ENCODE results near the gene INTS6. TPM values are rescaled to one million over a fixed set of nuclear protein-coding genes. Genes with fewer than 3 reads are reported as not detected.

INTS6 gene
- total RNA-seq, 4 donors from 2014 or later, result 34.3 to 56.9 (median 53.0) TPM

DNA sequence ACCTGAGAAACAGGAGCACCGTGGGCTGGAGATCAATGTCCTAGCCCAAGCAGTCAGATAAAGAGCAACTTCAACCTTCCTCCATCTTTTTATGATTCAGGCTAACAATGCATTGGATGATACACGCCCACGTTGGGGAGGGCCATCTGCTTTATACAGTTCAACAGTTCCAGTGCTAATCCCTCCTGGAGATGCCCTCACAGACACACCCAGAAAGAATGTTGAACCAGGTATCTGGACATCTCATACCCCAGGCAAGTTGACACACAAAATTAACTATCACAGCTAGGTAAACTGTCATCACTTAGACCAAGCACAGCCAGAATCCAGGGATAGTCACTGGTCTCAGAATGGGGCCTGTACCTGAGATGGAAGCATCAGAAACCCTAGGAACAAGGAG is 134.0 kb downstream of the INTS6 start:
- DNase-seq, result no peak
- TF ChIP-seq POLR2A (IDR thresholded peaks at IDR 0.05), result no peak
- no peak overlapping the region for H3K4me3 ChIP-seq
- no peaks in the 10 kb centered on the region for H3K36me3 ChIP-seq
- no peaks in the 10 kb centered on the region for H3K9me3 ChIP-seq
- H3K4me1 ChIP-seq, result no peaks in the 10 kb centered on the region
- no peaks in the 10 kb centered on the region for H3K27me3 ChIP-seq
- no peak overlapping the region for H3K27ac ChIP-seq
- intact Hi-C loops (cut with DNase I; ENCODE audit: low total_unique reads), result no loop called here

DNA sequence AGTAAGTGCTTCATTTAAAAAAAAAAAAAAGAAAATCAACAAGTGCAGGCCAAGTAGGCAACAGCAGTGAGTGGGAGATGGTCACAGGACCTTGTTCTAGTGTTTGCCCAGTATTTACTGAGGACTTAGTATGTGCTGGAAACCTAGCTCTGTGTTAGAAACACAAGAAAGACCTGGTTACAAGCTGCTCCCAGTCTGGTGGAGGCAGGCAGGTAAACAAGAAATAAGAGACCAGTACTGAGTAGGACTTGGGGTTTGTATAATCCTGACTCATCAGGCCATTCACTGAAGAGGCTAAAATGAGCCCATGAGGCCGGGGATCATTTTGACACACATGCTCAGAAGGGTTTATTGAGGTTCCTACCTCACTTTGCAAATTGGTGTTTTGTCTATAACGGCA is 134.8 kb downstream of the INTS6 start:
- TF ChIP-seq, protein P1, sequence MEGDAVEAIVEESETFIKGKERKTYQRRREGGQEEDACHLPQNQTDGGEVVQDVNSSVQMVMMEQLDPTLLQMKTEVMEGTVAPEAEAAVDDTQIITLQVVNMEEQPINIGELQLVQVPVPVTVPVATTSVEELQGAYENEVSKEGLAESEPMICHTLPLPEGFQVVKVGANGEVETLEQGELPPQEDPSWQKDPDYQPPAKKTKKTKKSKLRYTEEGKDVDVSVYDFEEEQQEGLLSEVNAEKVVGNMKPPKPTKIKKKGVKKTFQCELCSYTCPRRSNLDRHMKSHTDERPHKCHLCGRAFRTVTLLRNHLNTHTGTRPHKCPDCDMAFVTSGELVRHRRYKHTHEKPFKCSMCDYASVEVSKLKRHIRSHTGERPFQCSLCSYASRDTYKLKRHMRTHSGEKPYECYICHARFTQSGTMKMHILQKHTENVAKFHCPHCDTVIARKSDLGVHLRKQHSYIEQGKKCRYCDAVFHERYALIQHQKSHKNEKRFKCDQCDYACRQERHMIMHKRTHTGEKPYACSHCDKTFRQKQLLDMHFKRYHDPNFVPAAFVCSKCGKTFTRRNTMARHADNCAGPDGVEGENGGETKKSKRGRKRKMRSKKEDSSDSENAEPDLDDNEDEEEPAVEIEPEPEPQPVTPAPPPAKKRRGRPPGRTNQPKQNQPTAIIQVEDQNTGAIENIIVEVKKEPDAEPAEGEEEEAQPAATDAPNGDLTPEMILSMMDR (IDR thresholded peaks at IDR 0.05), result no peak
- no peak for TF ChIP-seq POLR2A (IDR thresholded peaks at IDR 0.05)
- no peaks in the 10 kb centered on the region for H3K4me1 ChIP-seq
- intact Hi-C loops (cut with DNase I; ENCODE audit: low total_unique reads), result no loop called here
- no peaks in the 10 kb centered on the region for H3K9me3 ChIP-seq
- H3K27ac ChIP-seq, result no peak overlapping the region
- no peaks in the 10 kb centered on the region for H3K36me3 ChIP-seq
- H3K27me3 ChIP-seq, result no peaks in the 10 kb centered on the region
- H3K4me3 ChIP-seq, result no peak overlapping the region
- no peak for DNase-seq

DNA sequence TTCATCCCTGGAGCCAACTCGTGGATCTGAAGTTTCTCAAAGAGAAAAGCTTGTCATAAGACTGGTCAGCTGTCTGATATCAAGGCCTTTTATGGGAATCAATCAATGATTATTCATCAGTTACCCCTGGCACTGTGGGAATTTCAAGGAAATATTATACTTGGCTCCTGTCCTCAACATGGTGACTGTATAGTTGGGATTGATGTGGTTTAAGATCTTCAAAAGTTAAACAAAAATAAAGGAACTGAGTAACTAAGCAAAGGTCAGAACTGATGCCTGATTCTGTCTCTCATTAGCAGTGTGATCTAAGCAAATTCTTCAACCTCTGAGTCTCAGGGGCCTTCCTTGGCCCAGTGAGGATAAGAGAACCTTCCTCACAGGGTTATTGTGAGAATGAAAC is 135.6 kb downstream of the INTS6 start:
- Histone ChIP-seq H3K27ac (no peak overlapping the region), H3K9me3 (no peaks in the 10 kb centered on the region), H3K4me3 (no peak overlapping the region), H3K4me1 (no peaks in the 10 kb centered on the region), H3K36me3 (no peaks in the 10 kb centered on the region), H3K27me3 (no peaks in the 10 kb centered on the region)
- intact Hi-C loops (cut with DNase I; ENCODE audit: low total_unique reads), result no loop called here
- DNase-seq, result no peak
- TF ChIP-seq, protein P1 (IDR thresholded peaks at IDR 0.05), result no peak

DNA sequence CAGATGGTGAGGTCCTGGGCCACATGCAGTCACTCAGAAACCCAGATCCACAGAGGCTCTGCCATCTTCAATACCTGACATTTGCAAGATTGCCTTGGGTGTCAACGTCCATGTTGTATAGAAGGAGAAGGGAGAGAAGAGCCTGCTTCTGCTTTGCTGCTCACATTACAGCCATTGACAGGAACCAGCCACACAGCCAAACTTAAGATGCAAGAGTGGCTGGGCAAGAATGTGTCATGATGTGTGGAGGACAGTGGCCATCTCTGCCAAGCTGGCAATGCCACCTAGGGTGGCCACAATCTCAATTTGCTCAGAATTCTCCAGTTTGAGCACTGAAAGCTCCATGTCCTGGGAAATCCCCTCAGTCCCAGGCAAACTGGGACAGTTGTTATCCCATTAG is 139.2 kb downstream of the INTS6 start:
- no peaks in the 10 kb centered on the region for H3K9me3 ChIP-seq
- no peak overlapping the region for H3K4me3 ChIP-seq
- no peak overlapping the region for H3K27ac ChIP-seq
- DNase-seq, result no peak
- no peaks in the 10 kb centered on the region for H3K27me3 ChIP-seq
- H3K36me3 ChIP-seq, result no peaks in the 10 kb centered on the region
- H3K4me1 ChIP-seq, result no peaks in the 10 kb centered on the region
- no peak for TF ChIP-seq POLR2A (IDR thresholded peaks at IDR 0.05)
- TF ChIP-seq, protein P1 (IDR thresholded peaks at IDR 0.05), result no peak
- intact Hi-C loops (cut with DNase I; ENCODE audit: low total_unique reads), result no loop called here

DNA sequence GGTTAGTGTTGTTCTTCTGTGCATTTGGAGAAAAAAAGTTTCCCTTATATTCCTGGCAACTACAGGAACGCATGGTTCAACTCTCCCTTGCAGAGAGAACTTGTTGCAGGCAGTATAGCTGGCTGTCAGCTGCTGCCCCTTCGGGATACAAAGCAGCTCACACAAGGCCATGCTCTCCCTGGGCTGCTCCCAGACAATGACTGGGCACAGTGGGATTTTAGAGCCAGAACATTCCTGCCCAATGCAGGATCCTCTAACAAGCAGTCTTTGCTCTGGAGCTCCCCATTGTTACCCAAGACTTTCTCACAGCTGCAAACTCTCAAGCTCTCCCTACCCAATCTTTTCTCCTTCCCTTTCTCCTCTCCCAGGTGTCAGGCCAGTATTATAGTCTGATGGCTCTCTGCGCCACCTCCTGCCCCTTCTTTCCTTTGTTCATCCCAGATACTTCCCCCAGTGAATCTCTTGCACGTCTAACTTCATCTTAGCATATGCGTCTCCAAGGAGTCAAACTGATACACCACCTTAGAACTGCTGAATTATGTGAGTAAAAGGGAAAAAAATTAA is 140.8 kb downstream of the INTS6 start:
- TF ChIP-seq, protein P1 (IDR thresholded peaks at IDR 0.05), result no peak
- no peak for TF ChIP-seq POLR2A (IDR thresholded peaks at IDR 0.05)
- DNase-seq, result no peak
- no peaks in the 10 kb centered on the region for H3K4me1 ChIP-seq
- intact Hi-C loops (cut with DNase I; ENCODE audit: low total_unique reads), result no loop called here
- no peaks in the 10 kb centered on the region for H3K9me3 ChIP-seq
- H3K36me3 ChIP-seq, result no peaks in the 10 kb centered on the region
- H3K27ac ChIP-seq, result no peak overlapping the region
- no peaks in the 10 kb centered on the region for H3K27me3 ChIP-seq
- H3K4me3 ChIP-seq, result no peak overlapping the region

Small RNA genes within 50 kb of the gene (microRNA-seq; reads per million reads assigned to microRNA genes)
- gene MIR5693 (ENCODE audit: borderline microRNAs expressed, borderline replicate concordance), result not detected

Small RNA genes within 50 kb of the gene (small RNA-seq; reads per million reads assigned to genes)
- gene MIR5693, result not detected
- not detected for gene RN7SL320P
- gene SNRPGP11, result not detected

Other genes starting within 250 kb of the INTS6 start
- gene FAM124A, start 230.6 kb downstream of the INTS6 start, total RNA-seq, result 1 to 10 TPM; 2.1 to 7.2 (median 5.2) TPM
- gene SERPINE3, start 113.3 kb downstream of the INTS6 start, total RNA-seq, result under 1 TPM in 1 of 4 donors, not detected in 3; 0.14 TPM
- gene WDFY2, start 131.4 kb upstream of the INTS6 start, total RNA-seq, result 10 to 100 TPM in 1 of 4 donors, 1 to 10 TPM in 3; 7.9 to 21.0 (median 9.1) TPM